Ovary (tissue), 9 donors: Measurements from ENCODE around the gene GRID2IP. TPM values are rescaled to one million over a fixed set of nuclear protein-coding genes. Genes with fewer than 3 reads are reported as not detected.

Source experiments
- DNase-seq, 5 donors: peaks; one replicate each; pipeline ENCODE4 v3.0.0-alpha.2; 2019 to 2020
- H3K27ac ChIP-seq, 2 donors: fragments of 200-600 bp; one replicate each; pipeline versions ENCODE4 v1.5.1 to v1.8.0; 2019 to 2022
- H3K27me3 ChIP-seq: fragments of 200-600 bp; one replicate; pipeline ENCODE4 v1.8.0; 2022
- H3K36me3 ChIP-seq: fragments of 200-600 bp; sonication (generic); one replicate; pipeline ENCODE4 v1.5.1; 2019
- H3K4me1 ChIP-seq: one replicate; pipeline ENCODE4 v1.8.1; 2013; ENCODE audit warnings: mild to moderate bottlenecking, moderate library complexity; ENCODE audit not compliant: insufficient read depth
- H3K4me3 ChIP-seq: fragments of 200-600 bp; sonication (generic); one replicate; pipeline ENCODE4 v1.5.1; 2017
- H3K9me3 ChIP-seq, 2 donors: fragments of 200-600 bp in 1 of 2; sonication (generic) in 1 of 2; one replicate each; pipeline versions ENCODE4 v1.5.1 to v1.8.1; 2013 to 2019; ENCODE audit warnings: mild to moderate bottlenecking in 1 of 2, moderate library complexity in 1 of 2
- CTCF ChIP-seq, 3 donors: fragments of 450-650 bp in 2 of 3; fragments of 200-600 bp in 1 of 3; IDR thresholded peaks; one replicate each; pipeline versions ENCODE4 v1.5.1 to v1.8.0; 2016 to 2022; ENCODE audit warnings: antibody characterized with exemption in 3 of 3, mild to moderate bottlenecking in 1 of 3
- EP300 ChIP-seq: sonication (generic); formaldehyde crosslinking; IDR thresholded peaks from one replicate; pipeline ENCODE4 v1.6.1; 2017; ENCODE audit warnings: antibody characterized with exemption
- POLR2A ChIP-seq: fragments of 450-650 bp; IDR thresholded peaks from one replicate; pipeline ENCODE4 v1.6.1; 2017; ENCODE audit warnings: antibody characterized with exemption, mild to moderate bottlenecking, moderate library complexity
- whole genome bisulfite sequencing, 3 donors: extraction: QIAGEN DNeasy Blood & Tissue Kit in 1 of 3; methylation state at CpG; one replicate each; pipeline versions ENCODE4 v1.1.5 to v1.1.7; 2013 to 2017; 5-methylcytosine and 5-hydroxymethylcytosine counted together
- intact Hi-C, 4 donors: fragments of 100-400 bp; cut with DNase I; formaldehyde crosslinking; loops; one replicate each; pipeline versions ENCODE4 v1.11.0 to v1.15.1; 2022 to 2023
- polyA plus RNA-seq, 2 donors: library from polyadenylated mRNA; stranded (reverse); fragments of 200-250 nt in 1 of 2; fragments of 350-450 nt in 1 of 2; fragmentation: Illumina TruSeq in 1 of 2; extraction: RNeasy Lipid Tissue Mini Kit (QIAGEN cat#74804) in 1 of 2; gene quantifications; one replicate each; pipeline ENCODE4 v1.2.3, GENCODE V29; 2013 to 2014
- total RNA-seq, 7 donors: library from RNA; depleted of rRNA in 2 of 7; stranded (reverse); fragments of >200 nt in 2 of 7; fragmentation: NEBNext Ultra II Directional in 3 of 7; extraction: Animal tissue kit (Norgen Biotek cat#: 25700) in 3 of 7; gene quantifications; one replicate each; pipeline versions ENCODE4 v1.1.0 to v1.2.4, GENCODE V29; 2016 to 2023
- donor health status: DM: no; HTN: no; CAD: no; lungs with moderate emphysema.
- donor health status: DM: no; HTN: no; CAD: no.
- donor health status: Bipolar disorder and iron deficiency.
- donor health status: DM: yes; HTN: yes; CAD: no.
- donor health status: DM: no; HTN: no; CAD: no.
- donor health status: DM: yes; HTN: yes; CAD: no.

The GRID2IP gene
- total and polyA plus RNA-seq, 9 donors, result 0.07 to 0.51 (median 0.39) TPM; not detected in 1

GRCh38 chr7:6529643-6530042 lies 21.6 kb downstream of the GRID2IP start:
- WGBS, 3 donors, result 57 to 70% (median 67%) methylated on average over 6 of the region's 6 CpGs
- no peaks in the 10 kb centered on the region for H3K9me3 ChIP-seq
- no peak for DNase-seq
- H3K27ac ChIP-seq, result no peak overlapping the region
- intact Hi-C loops, result no loop called here
- peaks cover 6% of the 10 kb centered on the region for H3K4me1 ChIP-seq
- TF ChIP-seq CTCF (IDR thresholded peaks at IDR 0.05) (no peak), EP300 (no peak), POLR2A (no peak)
- no peaks in the 10 kb centered on the region for H3K36me3 ChIP-seq
- no peaks in the 10 kb centered on the region for H3K27me3 ChIP-seq
- no peak overlapping the region for H3K4me3 ChIP-seq

- no peaks in the 10 kb centered on the region for H3K9me3 ChIP-seq
- WGBS, 3 donors, result 59 to 69% (median 62%) methylated on average over 13 of the region's 13 CpGs
- no peak overlapping the region for H3K4me3 ChIP-seq
- peaks cover 6% of the 10 kb centered on the region for H3K4me1 ChIP-seq
- no peaks in the 10 kb centered on the region for H3K36me3 ChIP-seq
- no peaks in the 10 kb centered on the region for H3K27me3 ChIP-seq
- intact Hi-C loops, result no loop called here
- no peak overlapping the region for H3K27ac ChIP-seq
- no peak for TF ChIP-seq POLR2A
- no peak for TF ChIP-seq CTCF (IDR thresholded peaks at IDR 0.05)
- no peak for TF ChIP-seq EP300
- DNase-seq, result no peak
Measured at GRCh38 chr7:6528401-6529130, 22.7 kb downstream of the GRID2IP start.

- no peaks in the 10 kb centered on the region for H3K27me3 ChIP-seq
- no peak overlapping the region for H3K4me3 ChIP-seq
- peaks cover 6% of the 10 kb centered on the region for H3K4me1 ChIP-seq
- no peak for TF ChIP-seq POLR2A
- no peak for TF ChIP-seq EP300
- no peak for TF ChIP-seq CTCF (IDR thresholded peaks at IDR 0.05)
- H3K36me3 ChIP-seq, result no peaks in the 10 kb centered on the region
- 13 to 19% (median 14%) methylated on average over 12 of the region's 12 CpGs for WGBS, 3 donors
- no peaks in the 10 kb centered on the region for H3K9me3 ChIP-seq
- no peak for DNase-seq
- H3K27ac ChIP-seq, result no peak overlapping the region
- intact Hi-C loops, result no loop called here
Measured at GRCh38 chr7:6526997-6527378, 24.3 kb downstream of the GRID2IP start.

- H3K27me3 ChIP-seq, result no peaks in the 10 kb centered on the region
- no peak for DNase-seq
- intact Hi-C loops, result no loop called here
- H3K36me3 ChIP-seq, result no peaks in the 10 kb centered on the region
- H3K4me1 ChIP-seq, result no peaks in the 10 kb centered on the region
- TF ChIP-seq EP300, result no peak
- TF ChIP-seq POLR2A, result no peak
- TF ChIP-seq CTCF (IDR thresholded peaks at IDR 0.05), result no peak
- H3K27ac ChIP-seq, result no peak overlapping the region
- 68 to 82% (median 72%) methylated on average over 24 of the region's 24 CpGs for WGBS, 3 donors
- H3K4me3 ChIP-seq, result no peak overlapping the region
- no peaks in the 10 kb centered on the region for H3K9me3 ChIP-seq
Measured at GRCh38 chr7:6520163-6520981, 30.9 kb downstream of the GRID2IP start.
